AG09309 (cell line): ENCODE data around the gene DPYD.

ENCODE experiments used
- DNase-seq: peaks from one replicate; pipeline ENCODE4 v3.0.0-alpha.2; 2010; ENCODE audit warnings: low read depth
- H3K4me3 ChIP-seq: 2 replicates; pipeline ENCODE4 v1.5.1; 2011; ENCODE audit warnings: mild to moderate bottlenecking, low read depth, low read length, moderate library complexity; ENCODE audit not compliant: control insufficient read depth
- CTCF ChIP-seq: IDR thresholded peaks from 2 replicates; pipeline ENCODE4 v1.5.1; 2011; ENCODE audit warnings: mild to moderate bottlenecking, low read depth, low read length, inconsistent platforms; ENCODE audit not compliant: insufficient read depth, control insufficient read depth; ENCODE audit errors: missing control alignments

The DPYD gene

GRCh38 chr1:97827887-97828286, 92.9 kb downstream of the DPYD start:
- DNase-seq: no peak
- no peak for TF ChIP-seq CTCF

GRCh38 chr1:97826820-97827219, 94.0 kb downstream of the DPYD start:
- no peak for DNase-seq
- TF ChIP-seq CTCF: no peak
- no peak overlapping the region for H3K4me3 ChIP-seq

More at GRCh38 chr1:97827887-97828286, 92.9 kb downstream of the DPYD start:
- no peak overlapping the region for H3K4me3 ChIP-seq

- TF ChIP-seq CTCF: no peak
- no peak overlapping the region for H3K4me3 ChIP-seq
- DNase-seq: no peak
These were observed 96.2 kb downstream of the DPYD start for GRCh38 chr1:97824624-97825023.

- DNase-seq: no peak
- TF ChIP-seq CTCF: no peak
- no peak overlapping the region for H3K4me3 ChIP-seq
These were observed 96.6 kb downstream of the DPYD start for GRCh38 chr1:97824200-97824599.

GRCh38 chr1:97820470-97821188, 100.2 kb downstream of the DPYD start:
- no peak for DNase-seq
- peak; percentile 47 for TF ChIP-seq CTCF
- no peak overlapping the region for H3K4me3 ChIP-seq

GRCh38 chr1:97816927-97817326, 103.9 kb downstream of the DPYD start:
- no peak for DNase-seq
- TF ChIP-seq CTCF: no peak

GRCh38 chr1:97814804-97815203, 106.0 kb downstream of the DPYD start:
- no peak overlapping the region for H3K4me3 ChIP-seq
- no peak for DNase-seq
- TF ChIP-seq CTCF: no peak

More at GRCh38 chr1:97816927-97817326, 103.9 kb downstream of the DPYD start:
- no peak overlapping the region for H3K4me3 ChIP-seq
